ENCODE measurements around the gene GLIS1. TPM values are rescaled to one million over a fixed set of nuclear protein-coding genes. Genes with fewer than 3 reads are reported as not detected.

Gene GLIS1
- total and polyA plus RNA-seq, 10 of the 15 experiments (the other 5 are each of a cell fraction or from before 2014, with no cell fraction given): not detected

- TF ChIP-seq PRDM15 (CRISPR knock-in tag; IDR thresholded peaks at IDR 0.05): no peak
- no peak for TF ChIP-seq ZSCAN29 (IDR thresholded peaks at IDR 0.05)
These were observed 42.9 kb downstream of the GLIS1 start (continued) for GRCh38 chr1:53696051-53696450.

GRCh38 chr1:53695116-53695515 is 43.8 kb downstream of the GLIS1 start:
- Histone ChIP-seq H3K9ac (ENCODE audit: control insufficient read depth, insufficient read depth, low read length) (no peak overlapping the region), H3K9me3 (replicated peaks; ENCODE audit: control insufficient read depth, insufficient read depth, low read length) (no peaks in the 10 kb centered on the region), H3K27me3 (replicated peaks in 1 of 2; ENCODE audit: control insufficient read depth in 2 of 2, insufficient read depth in 2 of 2, low read length in 1 of 2) (no peaks in the 10 kb centered on the region; a peak in 3 of 4 replicates), H3K79me2 (ENCODE audit: control insufficient read depth, insufficient read depth, low read length) (no peaks in the 10 kb centered on the region), H3K4me3 (no peak overlapping the region), H3K4me2 (ENCODE audit: control insufficient read depth, insufficient read depth) (no peak overlapping the region), H3K27ac (ENCODE audit: control insufficient read depth, insufficient read depth) (no peak overlapping the region), H3K36me3 (ENCODE audit: control insufficient read depth in 2 of 2, insufficient read depth in 2 of 2, low read length in 1 of 2) (no peaks in the 10 kb centered on the region), H3K4me1 (ENCODE audit: control insufficient read depth, insufficient read depth, low read length) (no peaks in the 10 kb centered on the region), H4K20me1 (ENCODE audit: control insufficient read depth, insufficient read depth) (no peaks in the 10 kb centered on the region), H2AFZ (ENCODE audit: control insufficient read depth, low read depth, low read length) (no peak overlapping the region)
- DNase-seq (ENCODE audit: low read depth, low spot score) (no peak), FAIRE-seq (no peak), ATAC-seq (no peak)
- ChIA-PET POLR2A (no interaction called here), RAD21 (ENCODE audit: unreplicated experiment) (no interaction called here), CTCF (no interaction called here), SMC1A (ENCODE audit: uncharacterized antibody, unreplicated experiment) (interaction anchor here (0.9 kb wide), 1 partner anchor 61 kb away, joined by 3 read pairs; no protein-coding TSS in a partner anchor)
- in situ Hi-C loops (cut with MboI) (no loop called here), intact Hi-C loops (cut with micrococcal nuclease; ENCODE audit: unreplicated experiment) (no loop called here)
- 21% methylated on average over 8 of the region's 8 CpGs for WGBS (ENCODE audit: insufficient coverage, insufficient replicate concordance, low lambda C conversion rate, missing lambda C conversion rate)
- TF ChIP-seq RFX5 (IDR thresholded peaks at IDR 0.05; ENCODE audit: low read depth, low read length): no peak
- no peak for TF ChIP-seq HDAC6 (IDR thresholded peaks at IDR 0.05; ENCODE audit: unreplicated experiment)
- no peak for TF ChIP-seq STAT3 (IDR thresholded peaks at IDR 0.05; ENCODE audit: low read depth, low read length)
- TF ChIP-seq CHD1 (IDR thresholded peaks at IDR 0.05; ENCODE audit: low read depth, low read length): no peak
- no peak for TF ChIP-seq ZNF217 (IDR thresholded peaks at IDR 0.05)
- BruUV-seq (replicated peaks): no TSS peak

All from GM12878 (cell line).